Measurements from ENCODE around the gene EFNB3.

EFNB3 gene

GRCh38 chr17:7710301-7710700, 5.3 kb downstream of the EFNB3 start:
- no CpG with 5 or more reads among the region's 7 CpGs for whole genome bisulfite sequencing (ENCODE audit: insufficient coverage, insufficient read length)
- no peak for DNase-seq (ENCODE audit: low read depth, low spot score)
- Histone ChIP-seq H3K27me3 (ENCODE audit: control insufficient read depth, insufficient read depth, low read length) (no peaks in the 10 kb centered on the region), H3K4me1 (ENCODE audit: control insufficient read depth, insufficient read depth, low read length) (peaks cover 8% of the 10 kb centered on the region), H3K27ac (ENCODE audit: low read length) (no peak overlapping the region), H3K9me3 (ENCODE audit: control insufficient read depth, insufficient read depth, low read length) (no peaks in the 10 kb centered on the region), H3K36me3 (ENCODE audit: control insufficient read depth, insufficient read depth, low read length) (no peaks in the 10 kb centered on the region), H3K4me3 (ENCODE audit: low read length) (no peak overlapping the region)

GRCh38 chr17:7711051-7711755, 6.2 kb downstream of the EFNB3 start:
- Histone ChIP-seq H3K9me3 (ENCODE audit: control insufficient read depth, insufficient read depth, low read length) (no peaks in the 10 kb centered on the region), H3K4me1 (ENCODE audit: control insufficient read depth, insufficient read depth, low read length) (peaks cover 7% of the 10 kb centered on the region), H3K27me3 (ENCODE audit: control insufficient read depth, insufficient read depth, low read length) (no peaks in the 10 kb centered on the region), H3K36me3 (ENCODE audit: control insufficient read depth, insufficient read depth, low read length) (no peaks in the 10 kb centered on the region), H3K27ac (ENCODE audit: low read length) (no peak overlapping the region), H3K4me3 (ENCODE audit: low read length) (no peak overlapping the region)
- DNase-seq (ENCODE audit: low read depth, low spot score) = no peak
- WGBS (ENCODE audit: insufficient coverage, insufficient read length) = no CpG with 5 or more reads among the region's 7 CpGs

- Histone ChIP-seq H3K9me3 (ENCODE audit: control insufficient read depth, insufficient read depth, low read length) (no peaks in the 10 kb centered on the region), H3K4me1 (ENCODE audit: control insufficient read depth, insufficient read depth, low read length) (peaks cover 11% of the 10 kb centered on the region), H3K27ac (ENCODE audit: low read length) (no peak overlapping the region), H3K36me3 (ENCODE audit: control insufficient read depth, insufficient read depth, low read length) (no peaks in the 10 kb centered on the region), H3K4me3 (ENCODE audit: low read length) (no peak overlapping the region), H3K27me3 (ENCODE audit: control insufficient read depth, insufficient read depth, low read length) (no peaks in the 10 kb centered on the region)
- DNase-seq (ENCODE audit: low read depth, low spot score) = no peak
- no CpG with 5 or more reads among the region's 19 CpGs for WGBS (ENCODE audit: insufficient coverage, insufficient read length)
Measured at GRCh38 chr17:7712111-7712771, 7.2 kb downstream of the EFNB3 start.

- no CpG with 5 or more reads among the region's 9 CpGs for WGBS (ENCODE audit: insufficient coverage, insufficient read length)
- Histone ChIP-seq H3K4me1 (ENCODE audit: control insufficient read depth, insufficient read depth, low read length) (peaks cover 11% of the 10 kb centered on the region), H3K27ac (ENCODE audit: low read length) (no peak overlapping the region), H3K27me3 (ENCODE audit: control insufficient read depth, insufficient read depth, low read length) (no peaks in the 10 kb centered on the region; the same call in 1 of the 2 replicates), H3K4me3 (ENCODE audit: low read length) (no peak overlapping the region), H3K36me3 (ENCODE audit: control insufficient read depth, insufficient read depth, low read length) (no peaks in the 10 kb centered on the region), H3K9me3 (ENCODE audit: control insufficient read depth, insufficient read depth, low read length) (no peaks in the 10 kb centered on the region)
- DNase-seq (ENCODE audit: low read depth, low spot score) = no peak
Measured at GRCh38 chr17:7713782-7714181, 8.8 kb downstream of the EFNB3 start.

- Histone ChIP-seq H3K4me1 (ENCODE audit: control insufficient read depth, insufficient read depth, low read length) (peaks cover 11% of the 10 kb centered on the region), H3K27me3 (ENCODE audit: control insufficient read depth, insufficient read depth, low read length) (no peaks in the 10 kb centered on the region; the same call in 1 of the 2 replicates), H3K27ac (ENCODE audit: low read length) (no peak overlapping the region), H3K9me3 (ENCODE audit: control insufficient read depth, insufficient read depth, low read length) (no peaks in the 10 kb centered on the region), H3K36me3 (ENCODE audit: control insufficient read depth, insufficient read depth, low read length) (no peaks in the 10 kb centered on the region), H3K4me3 (ENCODE audit: low read length) (no peak overlapping the region)
- no CpG with 5 or more reads among the region's 10 CpGs for WGBS (ENCODE audit: insufficient coverage, insufficient read length)
- no peak for DNase-seq (ENCODE audit: low read depth, low spot score)
Measured at GRCh38 chr17:7714721-7715594, 10.0 kb downstream of the EFNB3 start.

GRCh38 chr17:7715936-7716886, 11.2 kb downstream of the EFNB3 start:
- Histone ChIP-seq H3K9me3 (ENCODE audit: control insufficient read depth, insufficient read depth, low read length) (no peaks in the 10 kb centered on the region), H3K4me3 (ENCODE audit: low read length) (peak overlapping the region; percentile 7; the same call in 1 of the 2 replicates), H3K4me1 (ENCODE audit: control insufficient read depth, insufficient read depth, low read length) (peaks cover 11% of the 10 kb centered on the region), H3K27me3 (ENCODE audit: control insufficient read depth, insufficient read depth, low read length) (no peaks in the 10 kb centered on the region; the same call in 1 of the 2 replicates), H3K36me3 (ENCODE audit: control insufficient read depth, insufficient read depth, low read length) (no peaks in the 10 kb centered on the region), H3K27ac (ENCODE audit: low read length) (no peak overlapping the region)
- WGBS (ENCODE audit: insufficient coverage, insufficient read length) = no CpG with 5 or more reads among the region's 20 CpGs
- DNase-seq (ENCODE audit: low read depth, low spot score) = no peak

GRCh38 chr17:7716901-7717755, 12.1 kb downstream of the EFNB3 start, which contains the start of gene DNAH2:
Gene DNAH2 (plus strand): TSS chr17:7717744. CDS start chr17:7719735, 1,991 bp downstream.
- Histone ChIP-seq H3K27ac (ENCODE audit: low read length) (no peak within 1 kb of the TSS), H3K27me3 (ENCODE audit: control insufficient read depth, insufficient read depth, low read length) (no peaks in the 10 kb centered on the region; the same call in 1 of the 2 replicates), H3K4me3 (ENCODE audit: low read length) (peak within 1 kb of the TSS; percentile 75; the same call in 1 of the 2 replicates), H3K36me3 (ENCODE audit: control insufficient read depth, insufficient read depth, low read length) (no peaks in the 10 kb centered on the region), H3K4me1 (ENCODE audit: control insufficient read depth, insufficient read depth, low read length) (peaks cover 9% of the 10 kb centered on the region), H3K9me3 (ENCODE audit: control insufficient read depth, insufficient read depth, low read length) (no peaks in the 10 kb centered on the region)
- peak; percentile 89 for DNase-seq (ENCODE audit: low read depth, low spot score)
- WGBS (ENCODE audit: insufficient coverage, insufficient read length) = no CpG with 5 or more reads among the region's 64 CpGs

GRCh38 chr17:7717756-7718350, 12.9 kb downstream of the EFNB3 start:
- H3K4me3 ChIP-seq (ENCODE audit: low read length) = peak overlapping the region; percentile 75; the same call in 1 of the 2 replicates
- H3K36me3 ChIP-seq (ENCODE audit: control insufficient read depth, insufficient read depth, low read length) = no peaks in the 10 kb centered on the region
- no peaks in the 10 kb centered on the region for H3K9me3 ChIP-seq (ENCODE audit: control insufficient read depth, insufficient read depth, low read length)
- H3K4me1 ChIP-seq (ENCODE audit: control insufficient read depth, insufficient read depth, low read length) = peaks cover 5% of the 10 kb centered on the region
- no peak overlapping the region for H3K27ac ChIP-seq (ENCODE audit: low read length)
- DNase-seq (ENCODE audit: low read depth, low spot score) = no peak
- no CpG with 5 or more reads among the region's 16 CpGs for WGBS (ENCODE audit: insufficient coverage, insufficient read length)
- H3K27me3 ChIP-seq (ENCODE audit: control insufficient read depth, insufficient read depth, low read length) = no peaks in the 10 kb centered on the region; the same call in 1 of the 2 replicates

- no peaks in the 10 kb centered on the region; the same call in 1 of the 2 replicates for H3K27me3 ChIP-seq (ENCODE audit: control insufficient read depth, insufficient read depth, low read length)
- no peaks in the 10 kb centered on the region for H3K36me3 ChIP-seq (ENCODE audit: control insufficient read depth, insufficient read depth, low read length)
- no peak overlapping the region for H3K27ac ChIP-seq (ENCODE audit: low read length)
- H3K4me1 ChIP-seq (ENCODE audit: control insufficient read depth, insufficient read depth, low read length) = peaks cover 5% of the 10 kb centered on the region
- no peaks in the 10 kb centered on the region for H3K9me3 ChIP-seq (ENCODE audit: control insufficient read depth, insufficient read depth, low read length)
- H3K4me3 ChIP-seq (ENCODE audit: low read length) = no peak overlapping the region
- WGBS (ENCODE audit: insufficient coverage, insufficient read length) = no CpG with 5 or more reads among the region's 9 CpGs
- DNase-seq (ENCODE audit: low read depth, low spot score) = no peak
Measured at GRCh38 chr17:7719661-7720060, 14.7 kb downstream of the EFNB3 start.

Data from iPS DF 6.9 (cell line).